GM19240 (cell line): ENCODE measurements around the gene MBD5.

Experiments used
- DNase-seq: peaks from one replicate; pipeline ENCODE4 v3.0.0; 2011; ENCODE audit warnings: low spot score; ENCODE audit not compliant: insufficient read length

MBD5 gene

GRCh38 chr2:148455791-148456190 lies 434.9 kb downstream of the MBD5 start:
- no peak for DNase-seq

DNA sequence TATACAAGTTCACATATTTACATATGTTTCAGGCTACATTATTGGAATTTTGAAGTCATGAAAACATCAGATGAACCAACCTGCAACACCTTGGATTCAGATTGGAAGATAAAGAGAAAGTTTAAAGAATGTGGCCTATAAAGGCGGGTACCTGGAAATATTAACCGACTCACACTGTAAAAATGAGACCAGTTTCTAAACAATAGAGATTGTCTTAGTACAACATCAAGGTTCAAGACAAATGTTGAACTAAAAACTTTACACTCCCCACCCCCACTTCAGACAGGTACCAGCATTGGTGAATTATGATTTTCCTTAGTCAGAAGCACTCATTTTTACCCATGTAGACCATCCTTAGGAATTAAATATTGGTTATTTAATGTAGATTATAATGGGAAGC lies 437.3 kb downstream of the MBD5 start:
- DNase-seq, result no peak

DNA sequence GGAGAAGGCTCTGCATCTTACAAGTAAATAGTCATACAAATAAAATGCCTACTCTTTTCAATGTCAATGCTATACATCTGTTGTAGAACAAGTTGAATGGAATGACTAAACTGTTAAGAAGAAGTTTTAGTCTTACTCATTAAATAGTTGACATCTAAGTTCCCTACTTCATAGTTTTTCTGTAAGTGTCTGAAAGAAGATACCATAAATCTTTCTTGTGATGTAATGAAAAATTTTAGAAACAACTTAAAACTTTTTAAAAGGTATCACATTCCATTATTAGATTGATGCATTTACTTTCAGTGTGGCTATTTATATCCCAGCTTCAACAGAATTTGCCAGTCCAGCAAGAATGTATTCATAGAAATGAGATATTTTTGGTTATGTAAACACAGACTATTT lies 438.5 kb downstream of the MBD5 start:
- no peak for DNase-seq

DNA sequence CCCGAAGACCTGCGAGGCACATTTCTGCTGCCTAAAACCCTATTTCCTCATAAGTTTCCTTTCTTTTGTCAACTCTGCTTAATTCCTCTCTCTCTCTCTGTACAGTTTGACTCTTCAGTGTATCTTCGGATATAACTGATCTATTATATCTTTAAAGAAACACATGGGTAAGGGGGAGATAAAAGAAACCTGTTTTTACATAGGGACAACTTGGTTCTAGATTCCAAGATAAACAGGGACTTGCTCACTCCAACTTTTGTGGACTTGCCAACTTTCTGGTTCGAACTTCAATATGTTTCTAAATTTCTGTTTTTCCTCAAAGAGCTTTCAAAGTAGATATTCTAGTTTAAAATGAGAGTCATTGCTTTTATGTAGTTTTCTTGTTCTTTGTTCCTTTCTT lies 441.0 kb downstream of the MBD5 start:
- no peak for DNase-seq

DNA sequence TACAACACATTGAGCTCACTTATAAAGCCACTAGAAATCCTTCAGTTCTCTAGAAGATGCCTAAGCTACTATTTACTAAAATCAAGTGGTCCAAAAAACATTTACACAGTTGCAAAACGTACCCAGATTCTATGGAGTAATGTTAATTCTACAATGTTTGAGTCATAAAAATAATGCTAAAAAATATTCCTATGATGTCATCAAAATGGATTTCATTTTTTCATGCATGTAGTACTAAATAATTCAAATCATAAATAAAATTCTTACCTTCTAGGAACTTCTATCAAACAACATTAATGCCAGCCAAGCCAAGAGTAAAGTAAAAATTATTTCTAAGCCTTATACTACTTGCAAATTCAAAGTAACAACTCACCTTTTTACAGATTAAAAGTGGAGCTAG lies 454.7 kb downstream of the MBD5 start:
- DNase-seq, result no peak

GRCh38 chr2:148479398-148479797 lies 458.5 kb downstream of the MBD5 start:
- no peak for DNase-seq

DNA sequence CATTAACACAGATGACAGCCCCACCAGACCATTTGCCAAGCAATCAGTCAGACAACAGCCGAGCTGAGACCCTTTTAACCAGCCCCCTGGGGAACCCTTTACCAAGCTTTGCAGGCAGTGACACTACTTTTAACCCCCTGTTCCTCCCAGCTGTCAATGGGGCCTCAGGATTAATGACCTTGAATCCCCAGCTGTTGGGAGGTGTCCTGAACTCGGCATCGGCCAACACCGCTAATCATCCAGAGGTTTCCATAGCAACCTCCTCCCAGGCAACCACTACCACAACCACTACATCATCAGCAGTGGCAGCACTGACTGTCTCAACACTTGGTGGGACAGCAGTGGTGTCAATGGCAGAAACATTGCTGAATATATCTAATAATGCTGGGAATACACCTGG lies 462.8 kb downstream of the MBD5 start:
- no peak for DNase-seq

DNA sequence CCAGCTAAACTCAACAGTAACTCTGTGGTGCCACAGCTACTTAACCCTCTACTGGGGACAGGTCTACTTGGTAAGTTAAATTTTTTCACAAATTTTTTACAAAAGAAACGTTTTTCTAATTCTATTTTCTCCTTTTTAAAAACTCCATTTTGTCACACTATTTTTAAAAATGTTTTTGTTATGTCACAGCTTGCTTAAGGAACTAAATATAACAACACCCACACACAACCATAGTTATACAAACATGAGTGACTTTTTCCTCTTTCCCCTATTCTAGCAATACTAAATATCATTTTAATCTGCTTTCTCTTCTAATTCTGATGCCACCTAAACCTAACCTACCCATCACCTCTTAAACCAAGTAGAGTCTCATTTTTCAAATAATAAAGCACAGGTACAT lies 463.2 kb downstream of the MBD5 start:
- no peak for DNase-seq

DNA sequence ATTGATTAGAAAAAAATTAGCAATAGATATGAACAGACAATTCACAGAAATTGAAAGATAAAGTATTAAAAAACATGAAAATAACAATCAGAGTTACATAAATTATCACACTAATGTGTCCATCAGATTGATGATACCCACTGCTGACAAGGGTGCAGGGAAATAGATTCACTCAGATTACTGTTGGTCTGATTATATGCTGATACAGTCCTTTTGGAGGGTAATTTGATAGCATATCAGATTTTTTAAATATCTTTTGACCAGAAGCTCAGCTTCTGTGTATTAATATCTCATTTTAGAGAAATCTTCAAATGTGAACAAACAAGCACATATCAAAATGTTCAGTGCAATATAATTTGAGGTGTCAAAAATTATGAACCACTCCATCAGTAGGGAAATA lies 465.8 kb downstream of the MBD5 start:
- DNase-seq, result no peak

- DNase-seq, result no peak
Measured at GRCh38 chr2:148487439-148487838, 466.5 kb downstream of the MBD5 start.

- DNase-seq, result no peak
Measured at GRCh38 chr2:148490840-148491439, 470.0 kb downstream of the MBD5 start.

DNA sequence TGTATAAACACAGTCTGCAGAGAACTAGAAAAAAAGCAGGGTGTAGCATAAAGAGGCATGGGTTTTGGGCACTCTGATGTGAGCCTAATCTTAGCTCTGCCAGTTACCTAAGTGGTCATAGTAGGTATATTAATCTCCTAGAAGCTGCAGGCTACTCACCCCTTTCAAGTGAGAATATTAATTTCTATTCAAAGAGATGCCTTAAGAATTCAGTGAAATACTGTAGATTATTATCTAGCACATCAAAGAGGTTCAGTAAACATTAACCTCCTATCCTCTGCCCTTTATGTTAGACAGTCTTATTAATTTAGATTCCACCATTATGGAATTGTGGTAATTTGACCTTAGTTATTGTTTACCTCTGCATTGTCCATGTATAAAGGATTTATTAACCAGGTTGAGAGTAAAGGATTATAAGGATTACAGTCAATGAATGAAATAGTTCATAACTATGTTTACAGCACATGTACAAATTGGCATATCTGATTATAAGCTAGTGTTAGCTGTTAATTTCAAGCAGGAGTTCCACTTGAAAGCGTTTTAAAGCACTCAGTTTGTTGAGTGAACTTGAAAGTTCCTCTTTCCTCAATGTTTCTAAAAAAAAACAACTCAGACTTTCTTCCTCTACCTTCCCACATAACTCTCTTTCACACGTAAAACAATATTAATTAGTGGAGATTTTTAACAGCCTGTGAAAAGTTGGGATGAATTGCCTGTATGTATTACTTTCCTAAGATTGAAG lies 473.1 kb downstream of the MBD5 start:
- no peak for DNase-seq

GRCh38 chr2:148495586-148495985 lies 474.7 kb downstream of the MBD5 start:
- no peak for DNase-seq

DNA sequence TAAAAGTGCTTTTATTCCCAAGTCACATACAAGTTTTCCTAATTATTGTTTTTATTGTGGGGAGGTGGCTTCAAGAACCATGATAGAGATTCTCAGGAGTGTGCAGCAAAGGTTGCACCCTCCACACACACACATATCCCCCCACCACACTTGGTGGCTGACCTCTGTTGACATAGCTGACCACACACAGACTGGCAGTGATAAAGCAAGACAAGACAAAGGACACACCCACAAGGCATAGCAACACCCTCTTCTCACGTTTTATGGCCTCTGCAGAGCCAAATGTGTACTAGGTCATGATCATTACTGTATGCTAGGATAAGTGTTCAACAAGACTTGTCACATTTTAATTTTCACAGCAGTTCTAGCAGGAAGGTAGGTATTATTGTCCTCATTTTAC lies 480.7 kb downstream of the MBD5 start:
- DNase-seq, result no peak

DNA sequence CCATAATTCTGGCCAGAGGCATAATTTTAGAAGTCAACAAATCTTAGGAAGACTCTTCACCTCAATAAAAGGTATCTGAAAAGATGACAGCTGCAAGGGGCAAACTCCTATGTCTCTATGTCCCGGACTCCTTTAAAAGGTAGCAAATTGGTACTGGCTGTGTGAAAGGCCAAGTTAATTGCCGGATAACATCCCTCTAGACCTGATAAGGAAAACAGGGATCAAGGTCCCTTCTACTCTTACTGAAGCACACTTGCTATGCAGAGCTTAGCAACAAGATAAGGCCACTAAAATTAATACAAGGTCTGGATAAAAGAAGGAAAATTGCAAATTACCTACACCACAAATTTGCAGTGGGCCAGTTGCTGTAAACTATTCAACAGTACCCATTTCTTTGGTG lies 482.6 kb downstream of the MBD5 start:
- DNase-seq, result no peak

- no peak for DNase-seq
Measured at GRCh38 chr2:148507970-148508369, 487.1 kb downstream of the MBD5 start.

DNA sequence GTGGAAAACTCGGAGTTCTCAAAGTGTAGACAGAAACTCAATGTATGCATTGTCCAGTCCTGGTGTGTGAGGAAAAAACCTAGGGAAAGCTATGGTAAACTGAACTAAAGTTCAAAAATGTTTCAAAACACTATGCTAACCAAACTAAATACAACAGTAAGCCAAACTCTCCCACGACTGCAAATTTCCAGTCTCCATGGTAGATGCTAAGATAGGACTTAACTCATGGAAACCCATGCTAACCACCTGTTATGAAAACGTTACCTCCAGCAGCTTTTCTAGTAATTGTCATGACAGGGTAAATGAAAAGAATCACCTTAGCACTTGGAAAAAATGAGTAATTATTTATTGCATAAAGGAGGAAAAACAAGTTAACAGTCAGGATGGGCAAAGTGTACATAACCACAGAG lies 488.0 kb downstream of the MBD5 start:
- DNase-seq, result no peak

DNA sequence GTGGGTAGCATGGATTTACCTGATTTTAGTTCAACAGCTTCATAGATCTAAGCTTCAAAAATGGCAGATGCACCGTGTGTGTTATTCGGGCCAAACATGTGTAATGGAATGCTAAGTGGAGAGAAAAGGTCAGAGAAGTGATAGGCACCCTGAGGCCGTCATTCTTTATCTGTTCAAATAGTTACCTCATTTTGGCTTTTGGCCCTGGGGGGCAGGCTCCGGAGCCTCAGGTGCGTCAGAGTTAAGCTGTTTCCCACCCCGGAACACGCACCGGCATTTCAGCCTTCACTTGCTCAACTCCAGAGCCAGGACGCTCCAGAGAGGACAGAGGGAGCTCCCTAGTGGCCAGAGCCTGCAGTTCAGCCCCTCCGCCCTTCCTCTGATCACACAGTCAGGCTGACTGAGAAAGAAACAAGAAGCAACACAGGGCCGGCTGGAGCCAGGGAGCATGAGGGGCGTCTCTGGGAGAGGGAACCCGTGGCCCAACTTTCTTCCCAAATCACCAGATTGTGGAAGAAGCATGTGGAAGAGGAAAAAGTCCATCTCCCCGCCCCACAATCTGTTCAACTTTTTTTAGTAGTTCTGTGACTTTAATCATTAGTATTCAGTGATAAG lies 488.5 kb downstream of the MBD5 start:
- peak; percentile 83 for DNase-seq

DNA sequence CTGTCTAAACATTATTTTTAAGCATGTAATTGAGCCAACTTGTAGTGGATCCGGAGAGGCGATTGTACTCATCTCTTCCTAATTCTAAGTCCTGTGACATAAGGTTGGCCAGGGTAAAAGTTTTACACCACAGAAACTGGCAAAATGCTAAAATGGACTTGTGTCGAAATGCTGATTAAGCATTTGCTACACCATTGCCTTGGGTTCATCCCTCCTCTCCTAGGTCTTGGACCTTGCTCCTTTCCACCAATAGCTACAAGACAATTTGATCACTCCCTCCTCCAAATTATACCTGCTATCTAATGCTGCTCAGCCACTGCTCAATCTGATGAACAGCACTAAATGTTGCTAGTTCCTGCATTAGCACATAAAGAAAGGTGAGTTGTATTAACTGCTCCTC lies 491.0 kb downstream of the MBD5 start:
- DNase-seq, result no peak

- no peak for DNase-seq
Measured at GRCh38 chr2:148512501-148512900, 491.6 kb downstream of the MBD5 start.

- DNase-seq, result no peak
Measured at GRCh38 chr2:148513427-148513826, 492.5 kb downstream of the MBD5 start.

DNA sequence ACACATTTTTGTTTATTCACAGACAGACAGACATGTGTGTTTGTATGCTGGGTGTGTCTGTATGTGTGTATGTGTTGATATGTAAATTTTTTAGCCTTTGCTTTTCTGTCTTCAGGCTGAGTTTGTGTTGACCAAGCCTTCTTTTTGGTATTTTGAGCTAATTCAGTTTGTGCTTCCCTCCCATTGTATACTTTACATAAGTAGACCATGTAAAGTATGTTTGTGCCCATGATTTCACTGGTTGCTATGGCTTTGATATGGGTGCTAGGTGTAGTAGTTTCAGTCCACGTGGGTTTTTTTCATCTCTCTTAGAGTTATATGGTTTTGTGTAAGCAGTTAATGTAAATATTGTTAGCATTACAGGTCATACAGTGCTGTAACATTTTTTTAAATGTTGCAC lies 494.2 kb downstream of the MBD5 start:
- DNase-seq, result no peak

- DNase-seq, result no peak
Measured at GRCh38 chr2:148515976-148516375, 495.1 kb downstream of the MBD5 start.
